Endometrium (tissue), 2 donors: ENCODE measurements around the gene NDUFAF2.
"Not testable (repeated sequence)": the region's sequence is repeated elsewhere in the genome, so short reads cannot be mapped to it uniquely, and the experiment has no call there.

Experiments used
- FAIRE-seq: peaks from 2 replicates; lab custom pipeline; 2012; peaks lifted over from hg19 to GRCh38; lab: Jason Lieb, UNC
- donor health status: control.
- donor health status: control.

NDUFAF2 gene

DNA sequence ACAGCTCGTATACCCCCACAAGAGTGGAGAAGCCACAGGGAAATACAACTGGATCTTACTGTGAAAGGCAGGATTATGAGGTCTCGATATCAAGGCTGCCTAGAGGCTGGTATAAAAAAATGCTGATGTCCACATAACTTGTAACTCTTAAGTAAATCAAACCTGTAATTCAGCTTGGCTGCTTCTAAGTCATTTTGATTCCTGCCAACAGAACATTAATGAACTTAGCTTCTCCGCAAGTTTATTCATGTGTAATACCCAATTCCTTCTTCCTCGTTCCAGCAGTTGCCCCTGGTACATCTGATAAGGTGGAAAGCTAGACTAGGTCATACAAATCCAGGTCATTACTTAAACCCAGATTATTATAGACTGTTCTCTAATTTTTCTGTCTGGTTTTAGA lies 233.7 kb downstream of the NDUFAF2 start:
- FAIRE-seq = no peak

- FAIRE-seq = no peak
Measured at GRCh38 chr5:61180886-61181285, 235.9 kb downstream of the NDUFAF2 start.

- no peak for FAIRE-seq
Measured at GRCh38 chr5:61182449-61182848, 237.4 kb downstream of the NDUFAF2 start.

DNA sequence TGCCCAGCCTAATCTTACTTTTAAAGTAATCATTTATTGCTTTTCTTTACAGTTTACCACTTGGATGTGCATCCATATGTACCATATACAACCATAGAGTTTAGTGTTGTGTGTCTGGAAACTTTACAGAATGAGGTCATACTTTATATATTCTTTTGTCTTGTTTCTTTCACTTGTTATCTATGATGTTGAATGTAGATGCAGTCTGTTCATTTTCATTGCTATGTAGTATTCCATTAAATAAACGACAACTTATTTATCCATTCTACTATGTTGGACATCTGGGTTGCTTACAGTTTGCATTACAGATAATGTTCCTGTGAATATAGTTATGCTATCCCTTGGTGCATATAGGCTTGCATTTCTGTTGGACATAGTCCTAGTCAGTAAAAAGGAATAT lies 238.5 kb downstream of the NDUFAF2 start:
- FAIRE-seq = no peak

GRCh38 chr5:61184708-61185107 lies 239.7 kb downstream of the NDUFAF2 start:
- no peak for FAIRE-seq

DNA sequence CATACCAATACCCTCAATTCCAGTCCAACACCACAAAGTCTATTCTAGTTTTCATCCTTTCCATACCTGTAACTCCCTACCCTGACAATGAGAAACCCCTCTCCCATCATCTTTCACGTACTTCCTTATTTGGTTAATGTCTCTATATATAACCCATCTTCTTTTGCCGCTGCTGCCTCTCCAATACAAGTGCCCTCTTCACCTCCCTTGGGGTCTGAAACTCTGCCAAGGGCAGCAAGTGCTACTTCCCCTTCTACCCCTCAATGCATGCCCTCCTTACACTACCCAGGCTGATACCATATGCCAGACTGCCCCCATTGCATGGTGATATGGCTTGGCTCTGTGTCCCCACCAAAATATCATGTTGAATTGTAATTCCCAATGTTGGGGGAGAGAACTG lies 241.6 kb downstream of the NDUFAF2 start:
- no peak for FAIRE-seq

- FAIRE-seq = not testable (repeated sequence)
Measured at GRCh38 chr5:61187352-61187751, 242.3 kb downstream of the NDUFAF2 start.

GRCh38 chr5:61187826-61188225 lies 242.8 kb downstream of the NDUFAF2 start:
- FAIRE-seq = not testable (repeated sequence)

- FAIRE-seq = no peak
Measured at GRCh38 chr5:61198606-61199005, 253.6 kb downstream of the NDUFAF2 start.

GRCh38 chr5:61200582-61201155 lies 255.7 kb downstream of the NDUFAF2 start:
- FAIRE-seq = no peak

DNA sequence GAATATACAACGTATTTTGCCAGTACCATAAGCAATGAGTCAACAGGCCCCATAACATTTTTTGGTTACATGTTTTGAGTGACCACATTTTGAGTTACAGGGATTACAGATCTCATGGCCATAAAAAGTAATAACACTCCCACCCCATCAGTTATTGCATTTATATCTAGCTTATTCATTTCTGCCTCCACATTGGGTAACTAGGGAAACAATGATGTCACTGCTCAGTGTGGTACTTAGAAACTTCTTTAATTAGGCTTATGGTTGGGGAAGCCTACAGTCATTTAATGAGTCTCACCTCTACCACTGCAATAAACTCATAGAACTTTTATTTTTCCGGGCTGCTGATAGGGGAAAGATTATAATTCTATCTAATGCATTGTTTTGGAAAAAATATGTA lies 257.2 kb downstream of the NDUFAF2 start:
- FAIRE-seq = no peak
